Measurements from ENCODE around the gene STK24.

STK24 gene

DNA sequence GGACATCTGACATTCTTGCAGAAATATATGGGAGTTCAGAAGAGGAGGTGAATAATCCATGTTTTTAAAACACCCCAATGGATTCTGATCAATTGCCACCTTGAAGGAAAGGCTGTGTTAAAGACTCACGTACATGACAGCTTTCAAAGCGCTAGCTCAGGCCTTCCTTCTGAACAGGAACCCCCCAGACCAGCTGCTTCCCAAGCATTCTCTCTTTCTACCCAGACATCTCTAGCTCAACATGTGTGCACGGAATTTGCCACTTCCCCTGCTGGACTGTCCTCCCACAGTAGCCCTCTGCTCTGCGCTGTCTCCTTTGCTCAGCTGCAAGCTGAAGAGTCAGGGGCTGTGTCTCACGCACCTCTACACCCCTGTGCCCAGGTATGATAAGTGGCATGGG is 54.5 kb downstream of the STK24 start:
- H3K9me3 ChIP-seq (ENCODE audit: control insufficient read depth, insufficient read depth, low read length) = no peaks in the 10 kb centered on the region
- no peak overlapping the region for H3K27ac ChIP-seq (ENCODE audit: low read length)
- H3K4me3 ChIP-seq (ENCODE audit: low read length) = no peak overlapping the region
- no peaks in the 10 kb centered on the region for H3K36me3 ChIP-seq (ENCODE audit: control insufficient read depth, insufficient read depth, low read length)
- no peak for DNase-seq (ENCODE audit: low read depth, low spot score)
- WGBS (ENCODE audit: insufficient coverage, insufficient read length) = no CpG with 5 or more reads among the region's 5 CpGs
- no peaks in the 10 kb centered on the region for H3K27me3 ChIP-seq (ENCODE audit: control insufficient read depth, insufficient read depth, low read length)
- H3K4me1 ChIP-seq (ENCODE audit: control insufficient read depth, insufficient read depth, low read length) = peaks cover 14% of the 10 kb centered on the region; the same call in 1 of the 2 replicates

DNA sequence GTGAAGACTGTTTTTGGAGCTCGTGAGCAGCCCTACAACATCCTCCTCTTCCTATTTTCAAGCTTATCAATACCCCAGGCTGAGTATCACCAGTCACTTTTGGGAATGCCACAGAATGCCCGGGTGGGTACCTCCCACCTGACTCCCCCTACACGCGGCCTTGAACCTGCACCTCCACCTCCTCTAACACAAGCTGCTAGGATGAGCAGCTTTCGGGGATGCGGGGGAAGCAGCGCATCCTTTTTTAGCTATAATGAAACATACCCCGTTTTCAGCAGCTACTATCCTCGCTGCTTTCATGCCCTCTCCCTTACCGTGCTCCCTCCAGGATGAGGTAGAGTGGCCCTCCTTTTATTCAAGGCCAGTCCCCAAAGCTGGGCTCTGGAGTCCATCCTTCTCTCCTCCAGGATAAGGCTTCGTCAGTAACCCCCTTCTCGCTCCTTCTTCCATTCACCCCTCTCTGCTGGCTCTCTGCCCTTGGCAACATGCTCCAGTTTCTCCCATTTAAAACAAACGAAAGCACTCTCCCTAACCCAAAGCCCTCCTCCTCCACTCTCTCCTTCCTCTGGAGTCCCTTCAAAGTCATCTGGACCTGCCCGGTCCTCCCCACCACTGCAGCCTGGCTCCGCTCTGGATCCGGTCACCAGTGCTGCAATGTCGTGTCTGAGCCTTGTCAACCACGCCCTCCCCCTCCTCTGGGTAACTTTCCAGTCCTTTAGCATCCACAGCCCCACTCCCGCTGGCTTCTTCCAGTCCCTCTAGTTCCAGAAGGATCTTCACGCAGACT is 55.3 kb downstream of the STK24 start:
- DNase-seq (ENCODE audit: low read depth, low spot score) = no peak
- WGBS (ENCODE audit: insufficient coverage, insufficient read length) = no CpG with 5 or more reads among the region's 20 CpGs
- no peak overlapping the region for H3K27ac ChIP-seq (ENCODE audit: low read length)
- no peaks in the 10 kb centered on the region for H3K27me3 ChIP-seq (ENCODE audit: control insufficient read depth, insufficient read depth, low read length)
- H3K36me3 ChIP-seq (ENCODE audit: control insufficient read depth, insufficient read depth, low read length) = no peaks in the 10 kb centered on the region
- H3K4me1 ChIP-seq (ENCODE audit: control insufficient read depth, insufficient read depth, low read length) = peaks cover 14% of the 10 kb centered on the region; the same call in 1 of the 2 replicates
- H3K9me3 ChIP-seq (ENCODE audit: control insufficient read depth, insufficient read depth, low read length) = no peaks in the 10 kb centered on the region
- no peak overlapping the region for H3K4me3 ChIP-seq (ENCODE audit: low read length)

DNA sequence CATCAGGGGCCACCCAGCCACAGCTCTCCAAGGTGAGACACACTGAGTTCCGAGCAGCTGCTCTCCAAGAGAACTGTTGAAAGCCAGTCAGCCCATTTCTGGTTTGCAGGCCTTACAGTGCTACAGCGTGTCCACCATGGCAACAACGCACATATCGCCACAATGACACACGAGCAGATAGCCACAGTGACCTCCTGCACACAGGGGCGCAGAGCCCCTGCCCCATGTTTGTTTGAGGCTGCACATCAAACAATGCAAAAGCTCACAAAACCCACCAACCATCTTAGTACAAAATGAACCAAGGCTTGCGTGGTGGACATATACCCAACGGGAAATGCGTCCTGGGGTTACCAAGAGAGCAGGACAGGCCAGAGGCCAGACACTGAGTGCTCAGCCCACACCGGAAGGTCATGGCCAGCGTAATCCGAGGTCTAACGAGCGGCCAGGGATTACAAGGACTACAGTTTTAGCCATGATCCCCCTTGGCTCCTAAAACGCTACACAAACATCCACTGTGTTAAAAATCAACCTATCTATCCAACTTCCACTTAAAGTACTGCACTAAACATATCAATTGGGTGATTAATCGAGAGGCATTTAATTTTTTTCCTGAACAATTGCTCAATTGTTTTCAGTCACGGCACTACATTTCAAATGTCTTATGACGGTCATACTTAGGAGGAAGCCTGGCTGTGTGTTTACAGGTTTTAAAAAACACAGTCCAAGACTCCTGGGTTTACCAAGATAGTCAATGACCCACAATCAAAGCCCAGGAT is 56.0 kb downstream of the STK24 start:
- Histone ChIP-seq H3K36me3 (ENCODE audit: control insufficient read depth, insufficient read depth, low read length) (no peaks in the 10 kb centered on the region), H3K4me1 (ENCODE audit: control insufficient read depth, insufficient read depth, low read length) (peaks cover 12% of the 10 kb centered on the region; the same call in 1 of the 2 replicates), H3K9me3 (ENCODE audit: control insufficient read depth, insufficient read depth, low read length) (no peaks in the 10 kb centered on the region), H3K27me3 (ENCODE audit: control insufficient read depth, insufficient read depth, low read length) (no peaks in the 10 kb centered on the region), H3K4me3 (ENCODE audit: low read length) (no peak overlapping the region), H3K27ac (ENCODE audit: low read length) (no peak overlapping the region)
- no CpG with 5 or more reads among the region's 18 CpGs for WGBS (ENCODE audit: insufficient coverage, insufficient read length)
- no peak for DNase-seq (ENCODE audit: low read depth, low spot score)

DNA sequence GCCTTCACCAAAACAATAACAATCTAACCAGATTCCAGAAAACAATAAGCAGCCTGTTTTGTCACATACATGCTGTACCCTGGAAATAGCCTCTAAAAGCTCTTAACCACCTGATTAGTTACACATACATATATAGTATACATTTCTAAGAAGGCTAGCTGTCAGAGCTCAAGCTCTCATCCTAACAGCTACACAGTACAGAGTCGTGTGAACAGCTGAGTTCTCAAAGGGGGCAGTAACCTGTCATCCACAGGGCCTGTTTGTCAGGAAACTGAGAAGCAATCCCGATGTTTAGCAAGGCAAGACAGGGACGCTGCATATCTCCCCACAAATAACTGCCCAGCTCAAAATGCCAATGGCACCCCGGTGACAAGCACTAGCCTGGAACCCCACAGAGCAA is 56.9 kb downstream of the STK24 start:
- no CpG with 5 or more reads among the region's 4 CpGs for WGBS (ENCODE audit: insufficient coverage, insufficient read length)
- H3K4me1 ChIP-seq (ENCODE audit: control insufficient read depth, insufficient read depth, low read length) = peaks cover 7% of the 10 kb centered on the region; the same call in 1 of the 2 replicates
- no peak for DNase-seq (ENCODE audit: low read depth, low spot score)
- no peaks in the 10 kb centered on the region for H3K36me3 ChIP-seq (ENCODE audit: control insufficient read depth, insufficient read depth, low read length)
- H3K27me3 ChIP-seq (ENCODE audit: control insufficient read depth, insufficient read depth, low read length) = no peaks in the 10 kb centered on the region
- no peak overlapping the region for H3K4me3 ChIP-seq (ENCODE audit: low read length)
- H3K9me3 ChIP-seq (ENCODE audit: control insufficient read depth, insufficient read depth, low read length) = no peaks in the 10 kb centered on the region
- no peak overlapping the region for H3K27ac ChIP-seq (ENCODE audit: low read length)

DNA sequence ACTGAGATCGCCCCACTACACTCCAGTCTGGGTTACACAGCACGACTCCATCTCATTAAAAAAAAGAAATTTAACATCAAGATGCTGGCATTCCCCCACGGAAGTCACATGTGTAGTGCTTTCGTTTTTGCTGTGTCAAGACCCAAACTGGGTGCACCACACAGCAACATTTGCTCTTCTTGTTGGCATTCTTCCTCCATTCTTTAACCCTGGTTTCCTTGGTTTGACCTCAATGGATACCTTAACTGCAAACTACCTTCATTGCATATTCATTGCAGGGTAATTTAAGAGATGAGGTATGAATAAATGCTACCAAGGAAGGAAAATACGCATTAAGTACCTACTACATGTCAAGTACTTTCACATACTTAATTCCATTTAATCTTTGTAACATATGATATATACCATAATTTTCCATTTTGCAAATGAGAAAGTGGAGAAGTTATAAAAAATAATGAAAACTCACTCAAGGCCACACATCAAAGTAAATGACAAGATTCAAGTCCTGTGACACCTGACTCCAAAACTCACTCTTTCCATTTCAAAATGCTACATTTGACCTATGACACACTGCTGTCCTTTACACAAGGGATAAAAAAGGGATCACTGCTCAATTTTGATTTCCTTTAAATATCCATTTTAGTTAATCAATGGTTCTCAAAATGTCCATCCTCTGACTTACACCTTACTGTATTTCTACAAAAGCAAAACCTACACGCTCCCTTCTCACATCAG is 59.2 kb downstream of the STK24 start:
- Histone ChIP-seq H3K9me3 (ENCODE audit: control insufficient read depth, insufficient read depth, low read length) (no peaks in the 10 kb centered on the region), H3K27me3 (ENCODE audit: control insufficient read depth, insufficient read depth, low read length) (no peaks in the 10 kb centered on the region), H3K4me1 (ENCODE audit: control insufficient read depth, insufficient read depth, low read length) (peaks cover 3% of the 10 kb centered on the region; the same call in 1 of the 2 replicates), H3K27ac (ENCODE audit: low read length) (no peak overlapping the region), H3K4me3 (ENCODE audit: low read length) (no peak overlapping the region), H3K36me3 (ENCODE audit: control insufficient read depth, insufficient read depth, low read length) (no peaks in the 10 kb centered on the region)
- WGBS (ENCODE audit: insufficient coverage, insufficient read length) = no CpG with 5 or more reads among the region's 6 CpGs
- DNase-seq (ENCODE audit: low read depth, low spot score) = no peak

DNA sequence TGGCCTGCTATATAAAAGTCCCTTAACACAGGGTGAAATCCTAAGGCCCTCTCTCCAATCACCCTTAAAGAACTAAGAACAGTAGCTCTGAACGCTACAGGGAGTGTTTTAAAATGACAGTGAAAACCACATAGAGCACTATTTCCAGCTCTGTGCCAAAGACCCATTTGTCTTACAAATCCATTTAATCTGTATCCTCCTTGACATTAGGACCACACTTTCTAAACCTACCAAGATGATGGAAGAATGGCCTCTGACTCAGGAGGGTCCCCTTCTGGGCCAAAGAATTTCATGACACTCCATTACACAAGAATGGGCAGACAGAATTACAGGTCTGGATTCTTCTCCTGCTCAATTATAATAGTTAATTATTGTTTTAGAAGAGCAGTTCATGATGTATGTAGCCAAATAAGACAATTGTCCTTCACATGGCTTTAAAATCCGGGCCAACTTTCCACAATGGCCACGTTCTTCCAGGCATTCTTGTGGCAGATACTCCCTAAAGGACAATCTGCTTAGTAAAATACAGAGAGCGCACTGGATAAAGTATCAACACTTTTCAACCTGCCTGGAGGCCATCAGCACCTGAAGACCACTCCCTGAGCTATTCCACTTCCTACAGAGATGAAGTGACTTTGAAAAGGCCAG is 61.0 kb downstream of the STK24 start:
- no peaks in the 10 kb centered on the region for H3K27me3 ChIP-seq (ENCODE audit: control insufficient read depth, insufficient read depth, low read length)
- peaks cover 1% of the 10 kb centered on the region; the same call in 1 of the 2 replicates for H3K4me1 ChIP-seq (ENCODE audit: control insufficient read depth, insufficient read depth, low read length)
- H3K4me3 ChIP-seq (ENCODE audit: low read length) = no peak overlapping the region
- no peak overlapping the region for H3K27ac ChIP-seq (ENCODE audit: low read length)
- no peak for DNase-seq (ENCODE audit: low read depth, low spot score)
- H3K36me3 ChIP-seq (ENCODE audit: control insufficient read depth, insufficient read depth, low read length) = no peaks in the 10 kb centered on the region
- H3K9me3 ChIP-seq (ENCODE audit: control insufficient read depth, insufficient read depth, low read length) = no peaks in the 10 kb centered on the region
- WGBS (ENCODE audit: insufficient coverage, insufficient read length) = no CpG with 5 or more reads among the region's 4 CpGs

DNA sequence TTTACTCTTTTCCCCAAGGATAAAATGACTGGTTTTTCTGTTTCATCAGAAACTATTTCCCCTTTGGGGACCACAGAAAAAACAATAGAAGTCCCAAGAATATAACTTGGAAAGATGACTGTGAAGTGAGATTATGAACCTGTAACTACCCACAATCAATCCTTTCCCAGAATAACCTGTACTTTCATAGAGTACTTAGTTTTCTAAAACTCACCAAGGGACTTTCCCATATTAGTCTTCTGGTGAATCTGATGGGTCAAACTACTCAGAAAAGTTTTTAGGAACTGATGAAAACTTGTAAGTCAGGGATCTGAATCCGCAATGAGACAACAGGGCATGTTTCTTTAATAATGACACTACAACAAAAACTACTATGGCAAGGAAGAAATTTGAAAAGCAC is 62.6 kb downstream of the STK24 start:
- Histone ChIP-seq H3K9me3 (ENCODE audit: control insufficient read depth, insufficient read depth, low read length) (no peaks in the 10 kb centered on the region), H3K27ac (ENCODE audit: low read length) (no peak overlapping the region), H3K4me1 (ENCODE audit: control insufficient read depth, insufficient read depth, low read length) (no peaks in the 10 kb centered on the region; the same call in 1 of the 2 replicates), H3K4me3 (ENCODE audit: low read length) (no peak overlapping the region), H3K27me3 (ENCODE audit: control insufficient read depth, insufficient read depth, low read length) (no peaks in the 10 kb centered on the region), H3K36me3 (ENCODE audit: control insufficient read depth, insufficient read depth, low read length) (no peaks in the 10 kb centered on the region)
- no peak for DNase-seq (ENCODE audit: low read depth, low spot score)
- no CpG with 5 or more reads among the region's 1 CpG for WGBS (ENCODE audit: insufficient coverage, insufficient read length)

DNA sequence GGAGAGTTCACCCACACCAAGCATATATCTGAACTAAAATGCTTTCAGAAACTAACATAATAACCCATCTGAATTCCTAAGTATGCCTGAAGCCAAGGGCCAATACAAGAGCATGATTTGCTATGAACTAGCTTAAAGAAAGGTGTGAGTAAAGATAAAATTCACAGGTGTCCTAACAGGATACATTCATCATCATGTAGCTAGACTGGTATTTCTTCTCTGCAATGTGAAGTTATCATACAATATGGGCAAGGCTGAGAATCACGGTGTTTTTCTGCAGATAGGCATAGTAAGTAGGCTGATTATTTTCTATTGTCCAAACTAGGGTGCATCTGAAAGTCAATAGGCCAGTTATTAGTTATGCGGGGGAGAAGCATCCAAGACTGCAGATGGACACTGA is 63.1 kb downstream of the STK24 start:
- Histone ChIP-seq H3K4me3 (ENCODE audit: low read length) (no peak overlapping the region), H3K36me3 (ENCODE audit: control insufficient read depth, insufficient read depth, low read length) (no peaks in the 10 kb centered on the region), H3K27me3 (ENCODE audit: control insufficient read depth, insufficient read depth, low read length) (no peaks in the 10 kb centered on the region), H3K4me1 (ENCODE audit: control insufficient read depth, insufficient read depth, low read length) (no peaks in the 10 kb centered on the region; the same call in 1 of the 2 replicates), H3K27ac (ENCODE audit: low read length) (no peak overlapping the region), H3K9me3 (ENCODE audit: control insufficient read depth, insufficient read depth, low read length) (no peaks in the 10 kb centered on the region)
- no peak for DNase-seq (ENCODE audit: low read depth, low spot score)
- WGBS (ENCODE audit: insufficient coverage, insufficient read length) = no CpG with 5 or more reads among the region's 2 CpGs

DNA sequence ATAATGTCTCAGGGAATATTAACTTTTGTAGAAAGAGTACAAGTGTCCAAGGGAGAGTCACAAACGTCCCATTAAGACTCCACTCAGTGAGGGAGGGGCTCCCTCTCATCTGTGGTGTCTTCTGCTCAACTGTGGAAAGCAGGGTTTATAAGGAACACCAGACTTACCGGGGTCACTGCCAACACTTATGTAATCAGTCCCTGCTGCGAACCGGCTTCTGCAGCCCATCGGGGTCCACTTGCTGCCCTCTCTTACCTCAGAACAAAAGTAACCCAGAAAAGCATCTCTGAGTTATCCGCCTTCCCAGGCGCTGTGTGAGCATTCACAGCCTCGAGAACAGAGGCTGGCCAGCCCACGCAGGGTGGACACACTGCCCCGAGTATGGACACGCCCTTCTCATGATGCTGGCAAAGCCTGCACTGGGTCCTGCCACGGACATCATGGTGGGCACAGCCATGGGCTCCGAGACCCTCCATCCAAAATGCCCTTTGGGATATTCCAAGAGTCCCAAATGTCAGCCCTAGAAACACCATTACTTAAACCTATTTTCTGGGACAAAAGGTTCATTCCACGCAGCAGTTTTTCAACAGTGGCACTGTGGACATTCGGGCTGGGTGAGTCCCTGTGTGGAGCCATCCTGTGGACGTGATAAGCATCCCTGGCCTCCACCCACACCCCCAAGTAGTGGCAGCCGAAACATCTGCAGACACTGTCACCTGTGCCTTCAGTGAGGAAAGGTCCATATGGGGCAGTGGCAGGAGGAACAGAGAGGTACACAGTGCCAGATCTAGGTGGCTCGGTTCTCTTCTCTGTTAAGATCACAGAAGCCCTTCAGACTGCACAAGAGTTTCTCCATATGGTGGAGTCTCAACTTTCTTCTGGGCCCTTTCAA is 63.9 kb downstream of the STK24 start:
- DNase-seq (ENCODE audit: low read depth, low spot score) = no peak
- Histone ChIP-seq H3K27me3 (ENCODE audit: control insufficient read depth, insufficient read depth, low read length) (no peaks in the 10 kb centered on the region), H3K36me3 (ENCODE audit: control insufficient read depth, insufficient read depth, low read length) (no peaks in the 10 kb centered on the region), H3K9me3 (ENCODE audit: control insufficient read depth, insufficient read depth, low read length) (no peaks in the 10 kb centered on the region), H3K4me3 (ENCODE audit: low read length) (no peak overlapping the region), H3K4me1 (ENCODE audit: control insufficient read depth, insufficient read depth, low read length) (no peaks in the 10 kb centered on the region; the same call in 1 of the 2 replicates), H3K27ac (ENCODE audit: low read length) (no peak overlapping the region)
- WGBS (ENCODE audit: insufficient coverage, insufficient read length) = no CpG with 5 or more reads among the region's 18 CpGs

All from iPS DF 6.9 (cell line).